PFSK-1 (cell line): ENCODE results near the gene ALOX5AP.

Experiments
- FOXP2 ChIP-seq: optimal IDR thresholded peaks from 2 replicates; pipeline ENCODE3; 2011; ENCODE audit warnings: borderline replicate concordance, control low read depth, inconsistent platforms; ENCODE audit not compliant: insufficient read depth; ENCODE audit errors: extremely low read length, extremely low read depth
- POLR2AphosphoS5 ChIP-seq: IDR thresholded peaks from 2 replicates; pipeline ENCODE4 v1.6.1; 2012; ENCODE audit warnings: low read depth, mild to moderate bottlenecking, control low read depth, low read length, moderate library complexity
- REST ChIP-seq, 2 experiments: IDR thresholded peaks; 2 replicates each; pipeline versions ENCODE4 v1.6.1 to v1.8.0; 2011 to 2012; ENCODE audit warnings: low read depth in 2 of 2, low read length in 2 of 2, control low read depth in 1 of 2, inconsistent platforms in 1 of 2, mild to moderate bottlenecking in 1 of 2, moderate library complexity in 1 of 2; ENCODE audit not compliant: insufficient read depth in 1 of 2
- SIN3A ChIP-seq: IDR thresholded peaks from 2 replicates; pipeline ENCODE4 v1.6.1; 2012; ENCODE audit warnings: mild to moderate bottlenecking, low read length, moderate library complexity, borderline replicate concordance; ENCODE audit not compliant: insufficient read depth
- TAF1 ChIP-seq: IDR thresholded peaks from 2 replicates; pipeline ENCODE4 v1.6.1; 2012; ENCODE audit warnings: low read length, control low read depth, borderline replicate concordance; ENCODE audit not compliant: insufficient read depth

The ALOX5AP gene

GRCh38 chr13:30770929-30771328, 35.6 kb downstream of the ALOX5AP start:
- no peak for TF ChIP-seq FOXP2
- no peak for TF ChIP-seq SIN3A
- no peak for TF ChIP-seq POLR2AphosphoS5
- no peak for TF ChIP-seq TAF1
- TF ChIP-seq REST (IDR thresholded peaks at IDR 0.05; ENCODE audit: insufficient read depth in 1 of 2, low read depth in 2 of 2, low read length in 2 of 2) = no peak

GRCh38 chr13:30773561-30773960, 38.2 kb downstream of the ALOX5AP start:
- no peak for TF ChIP-seq TAF1
- no peak for TF ChIP-seq REST (IDR thresholded peaks at IDR 0.05; ENCODE audit: insufficient read depth in 1 of 2, low read depth in 2 of 2, low read length in 2 of 2)
- no peak for TF ChIP-seq SIN3A
- no peak for TF ChIP-seq POLR2AphosphoS5
- TF ChIP-seq FOXP2 = no peak

GRCh38 chr13:30774214-30774730, 38.9 kb downstream of the ALOX5AP start:
- no peak for TF ChIP-seq TAF1
- TF ChIP-seq REST (IDR thresholded peaks at IDR 0.05; ENCODE audit: insufficient read depth in 1 of 2, low read depth in 2 of 2, low read length in 2 of 2) = no peak
- no peak for TF ChIP-seq SIN3A

- TF ChIP-seq SIN3A = no peak
- TF ChIP-seq FOXP2 = no peak
- TF ChIP-seq REST (IDR thresholded peaks at IDR 0.05; ENCODE audit: insufficient read depth in 1 of 2, low read depth in 2 of 2, low read length in 2 of 2) = no peak
- no peak for TF ChIP-seq TAF1
- no peak for TF ChIP-seq POLR2AphosphoS5
Observed at GRCh38 chr13:30776661-30777060, 41.3 kb downstream of the ALOX5AP start.

GRCh38 chr13:30779016-30779415, 43.7 kb downstream of the ALOX5AP start:
- no peak for TF ChIP-seq REST (IDR thresholded peaks at IDR 0.05; ENCODE audit: insufficient read depth in 1 of 2, low read depth in 2 of 2, low read length in 2 of 2)
- TF ChIP-seq FOXP2 = no peak
- TF ChIP-seq SIN3A = no peak
- TF ChIP-seq TAF1 = no peak
- no peak for TF ChIP-seq POLR2AphosphoS5
